Activated CD8-positive, alpha-beta T cell treated with anti-CD3 and anti-CD28 coated beads for 36 hours (primary cell): ENCODE data around the gene USP24. TPM values are rescaled to one million over a fixed set of nuclear protein-coding genes. Genes with fewer than 3 reads are reported as not detected.
"Not testable (repeated sequence)": the region's sequence is repeated elsewhere in the genome, so short reads cannot be mapped to it uniquely, and the experiment has no call there.

Experiments
- ATAC-seq: fragments of 200-7000 bp; cut with Tn5 transposase; one replicate; pipeline ENCODE4 v1.10.0; 2021; ENCODE audit warnings: mild to moderate bottlenecking, moderate library complexity
- CTCF ChIA-PET: fragments of 350-600 bp; sonication (Branson Sonifier 250); formaldehyde crosslinking; loops from one replicate; lab custom pipeline; 2021; ENCODE audit warnings: antibody characterized with exemption; lab: Charles Lee
- POLR2A ChIA-PET: fragments of 350-600 bp; sonication (Branson Sonifier 250); formaldehyde crosslinking; loops from one replicate; lab custom pipeline; 2021; ENCODE audit warnings: antibody characterized with exemption; lab: Charles Lee
- DNase-seq: peaks from one replicate; pipeline ENCODE4 v3.0.0-alpha.2; 2020
- H3K27ac Mint-ChIP-seq: one replicate; pipeline ENCODE4 v1.8.0; 2021; ENCODE audit warnings: mild to moderate bottlenecking, mixed read lengths
- H3K27me3 Mint-ChIP-seq: one replicate; pipeline ENCODE4 v1.8.0; 2021; ENCODE audit warnings: mixed read lengths
- H3K36me3 Mint-ChIP-seq: one replicate; pipeline ENCODE4 v1.8.0; 2021; ENCODE audit warnings: low read depth, mixed read lengths
- H3K4me1 Mint-ChIP-seq: one replicate; pipeline ENCODE4 v1.8.0; 2021; ENCODE audit warnings: low read depth, mixed read lengths
- H3K4me3 Mint-ChIP-seq: one replicate; pipeline ENCODE4 v1.8.0; 2021; ENCODE audit warnings: mild to moderate bottlenecking, moderate library complexity, mixed read lengths
- H3K9me3 Mint-ChIP-seq: one replicate; pipeline ENCODE4 v1.8.0; 2021; ENCODE audit warnings: mixed read lengths
- CTCF ChIP-seq: fragments of 200-600 bp; IDR thresholded peaks from one replicate; pipeline ENCODE4 v1.8.0; 2022; ENCODE audit warnings: antibody characterized with exemption, mild to moderate bottlenecking
- intact Hi-C: fragments of 100-400 bp; cut with micrococcal nuclease; formaldehyde crosslinking; loops from one replicate; pipeline ENCODE4 v1.10.0; 2022
- total RNA-seq, 2 experiments: library from RNA; stranded (reverse); gene quantifications; one replicate each; pipeline ENCODE4 v1.2.3, GENCODE V29; 2021

USP24 gene
- total RNA-seq, 2 experiments from 2014 or later, result 39.4 to 47.0 TPM

- H3K27me3 Mint-ChIP-seq, result peaks cover 48% of the 10 kb centered on the region
- DNase-seq, result no peak
These were observed 176.7 kb downstream of the USP24 start for GRCh38 chr1:55038552-55038838.

DNA sequence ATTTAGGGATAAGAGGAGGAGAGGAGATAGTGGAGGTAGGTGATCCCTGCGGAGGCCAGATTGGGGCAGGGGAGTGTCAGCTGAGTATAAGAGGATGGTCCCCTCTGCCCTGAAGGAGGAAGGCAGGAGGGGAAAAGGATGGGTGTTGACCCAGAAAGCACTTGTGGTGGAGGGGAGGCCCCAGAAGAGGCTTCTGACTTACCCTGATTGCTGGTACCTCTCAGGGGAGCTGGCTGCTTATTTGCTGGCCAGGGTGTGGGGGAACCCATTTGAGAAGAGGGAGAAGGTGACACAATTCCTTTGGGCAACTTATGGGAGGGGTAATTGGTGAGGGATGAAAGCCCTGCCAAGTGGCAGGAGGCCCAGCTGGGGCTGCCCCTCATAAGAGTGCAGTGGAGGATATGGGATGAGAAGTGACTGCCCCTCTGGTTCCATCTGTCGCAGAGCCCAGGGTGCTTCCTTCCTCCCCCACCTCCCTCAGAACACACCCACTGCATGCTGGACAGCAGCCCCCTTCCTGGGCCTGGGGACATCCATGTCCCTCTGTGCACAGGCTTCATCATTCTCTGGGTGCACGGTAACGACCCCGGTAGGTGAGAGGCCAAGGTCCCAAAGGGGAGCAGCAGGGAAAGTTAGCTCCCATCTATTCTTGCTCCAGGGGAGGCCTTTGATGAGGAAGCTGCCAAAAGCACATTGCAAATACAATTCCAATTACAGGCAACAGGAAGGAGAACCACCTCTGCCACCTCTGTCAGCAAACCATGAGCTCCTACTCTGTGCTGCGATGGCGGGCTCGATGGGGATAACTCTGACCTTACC lies 177.2 kb downstream of the USP24 start:
- CTCF ChIA-PET, result interaction anchor here (0.7 to 2.6 kb wide), 3 partner anchors 16 to 42 kb away, joined by 3 to 10 read pairs (median 4); no protein-coding TSS in a partner anchor
- Mint-ChIP-seq H3K27ac (no peak overlapping the region), H3K4me1 (peaks cover 3% of the 10 kb centered on the region), H3K36me3 (no peaks in the 10 kb centered on the region), H3K27me3 (peaks cover 51% of the 10 kb centered on the region), H3K9me3 (no peaks in the 10 kb centered on the region), H3K4me3 (no peak overlapping the region)
- POLR2A ChIA-PET, result no interaction called here
- TF ChIP-seq CTCF, result no peak
- intact Hi-C loops, result no loop called here
- no peak for DNase-seq
- ATAC-seq, result no peak

More at GRCh38 chr1:55038552-55038838, 176.7 kb downstream of the USP24 start:
- Mint-ChIP-seq H3K9me3 (no peaks in the 10 kb centered on the region), H3K27ac (no peak overlapping the region), H3K4me3 (no peak overlapping the region), H3K36me3 (no peaks in the 10 kb centered on the region), H3K4me1 (peaks cover 3% of the 10 kb centered on the region)
- TF ChIP-seq CTCF, result no peak
- intact Hi-C loops, result no loop called here
- POLR2A ChIA-PET, result no interaction called here
- no peak for ATAC-seq
- CTCF ChIA-PET, result interaction anchor here (0.7 to 2.6 kb wide), 3 partner anchors 17 to 42 kb away, joined by 3 to 10 read pairs (median 4); no protein-coding TSS in a partner anchor

GRCh38 chr1:55035904-55036303 lies 179.3 kb downstream of the USP24 start:
- ChIA-PET POLR2A (no interaction called here), CTCF (interaction anchor here (1.8 to 2.1 kb wide), 2 partner anchors 14 to 91 kb away, joined by 5 to 7 read pairs; no protein-coding TSS in a partner anchor)
- Mint-ChIP-seq H3K4me3 (no peak overlapping the region), H3K9me3 (no peaks in the 10 kb centered on the region), H3K27ac (no peak overlapping the region), H3K36me3 (no peaks in the 10 kb centered on the region), H3K4me1 (peaks cover 3% of the 10 kb centered on the region), H3K27me3 (peaks cover 51% of the 10 kb centered on the region)
- DNase-seq, result no peak
- no peak for TF ChIP-seq CTCF
- peak; percentile 27 for ATAC-seq
- intact Hi-C loops, result no loop called here

DNA sequence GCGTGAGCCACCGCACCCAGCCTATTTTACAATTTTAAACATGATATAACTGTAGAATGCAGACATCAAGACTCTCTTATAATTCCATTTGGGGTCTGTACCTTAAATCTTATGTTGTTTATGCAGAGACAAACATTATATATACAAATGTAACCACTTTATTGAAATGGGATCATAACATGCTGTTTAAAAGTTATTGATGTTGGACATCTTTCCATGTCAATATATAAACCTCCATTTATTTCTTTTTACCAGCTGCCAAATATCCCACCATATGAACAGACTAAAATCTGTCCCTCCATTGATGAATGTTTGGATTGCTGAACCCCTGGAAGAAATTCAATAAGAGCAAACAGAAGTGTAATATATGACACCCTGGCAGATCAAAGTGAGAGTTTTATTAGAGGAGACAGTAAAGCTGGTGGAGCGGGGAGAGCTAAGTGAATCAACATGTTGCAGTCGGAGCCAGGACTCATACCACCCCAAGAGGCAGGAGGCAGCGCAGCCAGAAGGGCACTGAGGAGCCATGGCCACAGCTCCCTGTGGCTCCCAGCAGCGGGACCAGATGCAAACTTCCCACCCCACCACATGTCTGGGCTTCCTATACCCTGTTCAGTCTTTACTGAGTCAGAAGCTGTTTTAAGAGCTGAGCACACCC lies 180.6 kb downstream of the USP24 start:
- H3K4me1 Mint-ChIP-seq, result no peaks in the 10 kb centered on the region
- no peak overlapping the region for H3K4me3 Mint-ChIP-seq
- no peak for DNase-seq
- H3K36me3 Mint-ChIP-seq, result no peaks in the 10 kb centered on the region
- ChIA-PET POLR2A (no interaction called here), CTCF (interaction anchor here (1.8 kb wide), 2 partner anchors 13 to 90 kb away, joined by 5 to 6 read pairs; no protein-coding TSS in a partner anchor)
- TF ChIP-seq CTCF, result no peak
- ATAC-seq, result no peak
- H3K27me3 Mint-ChIP-seq, result peaks cover 42% of the 10 kb centered on the region
- intact Hi-C loops, result no loop called here
- no peaks in the 10 kb centered on the region for H3K9me3 Mint-ChIP-seq
- H3K27ac Mint-ChIP-seq, result no peak overlapping the region

GRCh38 chr1:55033265-55033614 lies 181.9 kb downstream of the USP24 start:
- Mint-ChIP-seq H3K36me3 (no peaks in the 10 kb centered on the region), H3K4me3 (no peak overlapping the region), H3K9me3 (no peaks in the 10 kb centered on the region), H3K27ac (no peak overlapping the region), H3K4me1 (no peaks in the 10 kb centered on the region), H3K27me3 (peaks cover 31% of the 10 kb centered on the region)
- intact Hi-C loops, result no loop called here
- ChIA-PET POLR2A (no interaction called here), CTCF (interaction anchor here (1.0 to 1.8 kb wide), 2 partner anchors 11 to 88 kb away, joined by 3 to 6 read pairs; no protein-coding TSS in a partner anchor)
- no peak for TF ChIP-seq CTCF
- ATAC-seq (no peak), DNase-seq (no peak)

DNA sequence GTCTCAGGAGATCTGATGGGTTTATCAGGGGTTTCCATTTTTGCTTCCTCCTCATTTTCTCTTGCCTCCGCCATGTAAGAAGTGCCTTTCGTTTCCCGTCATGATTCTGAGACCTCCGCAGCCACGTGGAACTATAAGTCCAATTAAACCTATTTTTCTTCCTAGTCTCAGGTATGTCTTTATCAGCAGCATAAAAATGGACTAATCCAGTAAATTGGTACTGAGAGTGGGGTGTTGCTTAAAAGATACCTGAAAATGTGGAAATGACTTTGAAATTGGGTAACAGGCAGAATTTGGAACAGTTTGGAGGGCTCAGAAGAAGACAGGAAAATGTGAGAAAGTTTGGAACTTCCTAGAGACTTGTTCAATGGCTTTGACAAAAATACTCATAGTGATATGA lies 184.1 kb downstream of the USP24 start:
- peaks cover 18% of the 10 kb centered on the region for H3K27me3 Mint-ChIP-seq
- H3K4me1 Mint-ChIP-seq, ATAC-seq, DNase-seq, H3K9me3 Mint-ChIP-seq, H3K4me3 Mint-ChIP-seq, intact Hi-C loops, H3K36me3 Mint-ChIP-seq, H3K27ac Mint-ChIP-seq, POLR2A ChIA-PET: not testable (repeated sequence)
- CTCF ChIA-PET, result interaction anchor here (1.5 to 1.6 kb wide), 2 partner anchors 9 to 35 kb away, joined by 4 read pairs; no protein-coding TSS in a partner anchor

DNA sequence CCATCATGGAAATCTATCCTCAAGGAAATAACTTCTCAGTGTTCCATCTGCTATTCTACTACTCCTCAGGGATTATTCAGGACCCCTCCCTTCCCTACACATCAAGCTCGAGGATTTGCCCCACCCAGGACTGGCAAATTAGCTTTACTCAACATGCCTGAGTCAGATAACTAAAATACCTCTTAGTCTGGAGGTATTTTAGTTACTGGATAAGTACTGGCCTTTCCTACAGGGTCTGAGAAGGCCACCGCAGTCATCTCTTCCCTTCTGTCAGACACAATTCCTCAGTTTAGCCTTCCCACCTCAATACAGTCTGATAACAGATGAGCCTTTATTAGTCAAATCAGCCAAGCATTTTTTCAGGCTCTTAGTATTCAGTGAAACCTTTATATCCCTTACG lies 188.5 kb downstream of the USP24 start:
- H3K36me3 Mint-ChIP-seq, POLR2A ChIA-PET, H3K27me3 Mint-ChIP-seq, intact Hi-C loops, CTCF ChIA-PET, H3K4me3 Mint-ChIP-seq, ATAC-seq, DNase-seq, H3K4me1 Mint-ChIP-seq, H3K9me3 Mint-ChIP-seq, H3K27ac Mint-ChIP-seq: not testable (repeated sequence)
